HL-60 (cell line): ENCODE results near the gene PIN1.
"Not testable (repeated sequence)": the region's sequence is repeated elsewhere in the genome, so short reads cannot be mapped to it uniquely, and the experiment has no call there.

Source experiments
- CTCF ChIP-seq: IDR thresholded peaks from one replicate; pipeline ENCODE4 v1.5.1; 2011; ENCODE audit warnings: low read length, control low read depth, inconsistent platforms; ENCODE audit not compliant: insufficient read depth
- POLR2AphosphoS5 ChIP-seq: IDR thresholded peaks from 2 replicates; pipeline ENCODE4 v1.6.1; 2012; ENCODE audit warnings: low read depth
- TF ChIP-seq, protein P1 (sequence below): IDR thresholded peaks from 2 replicates; pipeline ENCODE4 v1.6.1; 2012; ENCODE audit warnings: low read depth; ENCODE audit not compliant: insufficient replicate concordance

GRCh38 chr19:9791073-9791367, 44.1 kb upstream of the PIN1 start:
- TF ChIP-seq CTCF, POLR2AphosphoS5: not testable (repeated sequence)
- TF ChIP-seq, protein P1, sequence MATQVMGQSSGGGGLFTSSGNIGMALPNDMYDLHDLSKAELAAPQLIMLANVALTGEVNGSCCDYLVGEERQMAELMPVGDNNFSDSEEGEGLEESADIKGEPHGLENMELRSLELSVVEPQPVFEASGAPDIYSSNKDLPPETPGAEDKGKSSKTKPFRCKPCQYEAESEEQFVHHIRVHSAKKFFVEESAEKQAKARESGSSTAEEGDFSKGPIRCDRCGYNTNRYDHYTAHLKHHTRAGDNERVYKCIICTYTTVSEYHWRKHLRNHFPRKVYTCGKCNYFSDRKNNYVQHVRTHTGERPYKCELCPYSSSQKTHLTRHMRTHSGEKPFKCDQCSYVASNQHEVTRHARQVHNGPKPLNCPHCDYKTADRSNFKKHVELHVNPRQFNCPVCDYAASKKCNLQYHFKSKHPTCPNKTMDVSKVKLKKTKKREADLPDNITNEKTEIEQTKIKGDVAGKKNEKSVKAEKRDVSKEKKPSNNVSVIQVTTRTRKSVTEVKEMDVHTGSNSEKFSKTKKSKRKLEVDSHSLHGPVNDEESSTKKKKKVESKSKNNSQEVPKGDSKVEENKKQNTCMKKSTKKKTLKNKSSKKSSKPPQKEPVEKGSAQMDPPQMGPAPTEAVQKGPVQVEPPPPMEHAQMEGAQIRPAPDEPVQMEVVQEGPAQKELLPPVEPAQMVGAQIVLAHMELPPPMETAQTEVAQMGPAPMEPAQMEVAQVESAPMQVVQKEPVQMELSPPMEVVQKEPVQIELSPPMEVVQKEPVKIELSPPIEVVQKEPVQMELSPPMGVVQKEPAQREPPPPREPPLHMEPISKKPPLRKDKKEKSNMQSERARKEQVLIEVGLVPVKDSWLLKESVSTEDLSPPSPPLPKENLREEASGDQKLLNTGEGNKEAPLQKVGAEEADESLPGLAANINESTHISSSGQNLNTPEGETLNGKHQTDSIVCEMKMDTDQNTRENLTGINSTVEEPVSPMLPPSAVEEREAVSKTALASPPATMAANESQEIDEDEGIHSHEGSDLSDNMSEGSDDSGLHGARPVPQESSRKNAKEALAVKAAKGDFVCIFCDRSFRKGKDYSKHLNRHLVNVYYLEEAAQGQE, result not testable (repeated sequence)
